Measurements from ENCODE around the gene GMEB1.

GMEB1 gene

DNA sequence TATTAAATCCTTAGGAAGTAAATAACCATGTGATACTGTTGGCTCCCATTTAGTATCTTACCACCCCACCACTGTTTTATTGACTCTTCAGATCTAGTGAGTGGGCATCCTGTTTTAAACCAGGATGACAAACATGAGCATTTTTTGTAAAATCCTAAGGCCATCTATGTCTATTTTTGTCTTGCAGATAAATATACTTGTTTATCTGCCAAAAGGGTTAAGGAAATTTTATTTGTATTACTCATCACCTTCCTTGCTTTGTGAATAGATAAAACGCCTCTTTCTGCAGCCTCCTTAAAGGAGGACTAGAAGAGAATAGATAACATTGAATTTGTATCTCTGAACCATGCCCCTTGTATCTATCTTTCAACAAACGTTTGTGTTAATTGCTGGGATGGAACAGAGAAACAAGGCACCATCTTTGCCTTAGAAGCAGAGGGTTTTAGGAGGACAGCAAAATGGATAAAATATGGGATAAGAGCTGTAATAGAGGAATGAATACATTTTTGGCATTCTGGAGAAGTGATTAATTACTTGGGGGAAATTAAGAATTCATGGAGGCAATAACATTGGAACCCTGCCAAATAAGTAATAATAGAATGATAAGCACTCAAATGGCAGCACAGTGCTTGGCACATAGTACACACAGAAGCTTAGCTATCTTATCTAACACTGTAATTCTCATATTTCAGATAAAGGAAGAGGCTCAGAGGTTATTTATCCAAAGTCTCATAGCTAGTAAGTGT is 82.9 kb downstream of the GMEB1 start:
- no peak for DNase-seq (ENCODE audit: low spot score)

DNA sequence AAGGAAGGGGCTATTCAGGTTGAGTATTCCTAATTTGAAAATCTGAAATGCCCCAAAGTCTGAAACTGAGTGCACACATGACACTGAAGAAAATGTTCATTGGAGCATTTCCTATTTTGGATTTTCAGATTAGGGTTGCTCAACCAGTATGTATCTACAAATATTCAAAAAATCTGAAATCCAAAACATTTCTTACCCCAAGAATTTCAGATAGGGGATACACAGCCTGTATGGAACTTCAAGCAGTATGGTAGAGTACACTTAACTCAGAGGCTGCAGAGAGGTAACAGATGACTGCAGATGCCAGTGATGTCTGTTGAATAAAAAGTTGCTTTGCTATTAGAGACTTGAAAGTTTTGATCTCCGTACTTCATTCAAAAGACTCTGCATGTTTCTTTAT is 87.1 kb downstream of the GMEB1 start:
- DNase-seq (ENCODE audit: low spot score): no peak

DNA sequence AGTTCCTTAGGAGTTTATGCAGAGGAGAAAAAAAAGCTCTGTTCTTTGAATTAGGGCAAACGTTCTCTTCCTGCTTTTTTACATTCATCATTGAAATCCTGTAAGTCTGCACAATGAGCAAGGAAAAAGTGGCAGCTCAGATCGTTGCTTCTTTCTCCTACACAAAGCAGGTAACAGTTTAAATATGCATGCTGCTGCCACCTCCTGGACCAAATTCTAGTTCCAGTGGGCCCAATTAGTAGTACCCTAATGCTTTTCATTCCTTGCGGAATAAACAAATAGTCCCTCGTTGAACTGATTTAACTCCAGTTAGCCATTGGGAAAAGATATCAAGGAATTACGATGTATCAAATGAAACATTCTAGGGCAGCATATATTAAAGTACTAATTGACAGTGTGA is 88.3 kb downstream of the GMEB1 start:
- DNase-seq (ENCODE audit: low spot score): no peak

DNA sequence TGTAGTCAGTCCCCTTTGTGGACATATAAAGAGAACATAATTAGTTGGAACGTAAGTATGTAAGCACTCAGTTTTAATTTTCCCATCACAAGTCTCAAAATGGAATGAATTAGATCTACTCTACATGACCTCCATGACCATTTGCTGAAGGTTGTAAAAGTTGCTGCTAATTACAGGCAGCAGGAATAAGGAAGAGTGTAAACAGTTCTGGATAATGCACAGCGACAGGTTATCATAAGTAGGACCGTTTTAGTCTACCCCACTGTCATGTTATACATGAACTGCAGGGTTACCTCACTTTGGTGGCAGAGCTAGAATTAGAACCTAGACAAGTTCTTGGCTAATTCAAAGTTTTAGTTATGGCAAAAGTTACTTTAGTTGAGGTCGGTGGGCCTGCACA is 89.8 kb downstream of the GMEB1 start:
- DNase-seq (ENCODE audit: low spot score): no peak

DNA sequence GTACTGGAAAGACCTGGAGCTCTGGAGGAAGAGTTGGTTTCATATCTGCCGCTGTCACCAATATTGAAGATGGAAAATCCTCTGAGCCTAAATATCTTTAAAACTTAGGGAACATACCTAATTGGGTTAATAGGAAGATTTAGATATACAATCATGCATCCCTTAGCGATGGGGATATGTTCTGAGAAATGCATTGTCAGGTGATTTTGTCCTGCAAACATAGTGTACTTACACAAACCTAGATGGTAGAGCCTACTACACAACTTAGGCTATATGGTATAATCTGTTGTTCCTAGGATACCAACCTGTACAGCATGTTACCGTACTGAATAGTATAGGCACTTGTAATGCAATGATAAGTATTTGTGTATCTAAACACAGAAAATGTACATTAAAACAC is 90.7 kb downstream of the GMEB1 start:
- no peak for DNase-seq (ENCODE audit: low spot score)

DNA sequence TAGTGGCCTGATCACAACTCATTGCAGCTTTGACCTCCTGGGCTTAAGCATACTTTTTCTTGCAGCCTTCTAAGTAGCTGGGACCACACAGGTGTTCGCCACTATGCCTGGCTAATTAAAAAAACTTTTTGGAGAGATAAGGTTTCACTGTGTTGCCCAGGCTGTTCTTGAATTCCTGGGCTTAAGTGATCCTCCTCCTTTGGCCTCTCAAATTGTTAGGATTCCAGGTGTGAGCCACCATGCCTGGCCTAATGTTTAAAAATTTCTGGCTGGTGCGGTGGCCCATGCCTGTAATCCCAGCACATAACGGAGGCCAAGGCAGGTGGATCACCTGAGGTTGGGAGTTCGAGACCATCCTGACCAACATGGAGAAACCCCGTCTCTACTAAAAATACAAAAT is 92.6 kb downstream of the GMEB1 start:
- DNase-seq (ENCODE audit: low spot score): no peak

DNA sequence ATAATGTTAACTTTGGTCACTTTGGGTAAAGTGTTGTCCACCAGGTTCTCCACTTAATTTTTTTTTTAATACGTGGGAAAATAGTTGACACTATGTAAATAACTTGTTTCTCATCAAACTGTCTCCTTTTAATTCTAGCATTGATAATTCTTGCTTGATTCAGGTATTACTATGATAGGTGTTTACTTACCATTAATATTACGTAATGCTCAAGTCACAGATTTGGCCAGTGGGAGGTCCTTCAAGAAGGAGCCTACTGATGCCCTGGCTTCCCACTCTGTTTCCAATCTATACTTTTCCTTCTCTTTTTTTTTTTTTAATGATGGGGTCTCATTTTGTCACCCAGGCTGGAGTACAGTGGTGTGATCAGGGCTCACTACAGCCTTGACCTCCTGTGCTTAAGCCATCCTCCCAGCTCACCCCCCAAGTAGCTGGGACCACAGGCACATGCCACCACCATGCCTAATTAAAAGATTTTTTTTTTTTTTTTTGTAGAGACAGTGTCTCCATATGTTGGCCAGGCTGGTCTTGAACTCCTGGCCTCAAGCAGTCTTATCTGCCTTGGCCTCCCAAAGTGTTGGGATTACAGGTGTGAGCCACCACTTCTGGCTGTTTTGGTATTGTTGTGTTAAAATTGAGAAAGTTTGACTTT is 98.1 kb downstream of the GMEB1 start:
- DNase-seq (ENCODE audit: low spot score): no peak
